GM12878 (cell line): ENCODE measurements around the gene SEPTIN10.

Experiments used
- CEBPZ ChIP-seq: fragments of 150-350 bp; IDR thresholded peaks from 2 replicates; pipeline ENCODE4 v1.6.1; 2016; ENCODE audit warnings: low read depth, low read length
- CTCF ChIP-seq, 3 experiments: IDR thresholded peaks in 2 of 3; conservative IDR thresholded peaks in 1 of 3; 2 replicates each; pipeline ENCODE4 v1.5.1; 2011; ENCODE audit warnings: low read depth in 3 of 3, low read length in 3 of 3, mild to moderate bottlenecking in 3 of 3, control low read depth in 2 of 3, moderate library complexity in 2 of 3, inconsistent platforms in 1 of 3, mixed read lengths in 1 of 3; ENCODE audit not compliant: control insufficient read depth in 2 of 3, insufficient read depth in 1 of 3; ENCODE audit errors: extremely low read depth in 1 of 3
- ESRRA ChIP-seq: IDR thresholded peaks from 2 replicates; pipeline ENCODE4 v1.6.1; 2012; ENCODE audit warnings: mild to moderate bottlenecking, low read length, improper control_type of control experiment
- GATAD2B ChIP-seq: fragments of 450-650 bp; conservative IDR thresholded peaks from 2 replicates; pipeline ENCODE4 v1.6.1; 2017; ENCODE audit warnings: low read depth, mild to moderate bottlenecking, moderate library complexity
- LARP7 ChIP-seq: fragments of 450-650 bp; IDR thresholded peaks from 2 replicates; pipeline ENCODE4 v1.6.1; 2017; ENCODE audit warnings: mild to moderate bottlenecking
- POLR2A ChIP-seq: IDR thresholded peaks from 2 replicates; pipeline ENCODE4 v1.6.1; 2011; ENCODE audit warnings: low read depth, mild to moderate bottlenecking, low read length
- POLR2AphosphoS5 ChIP-seq: IDR thresholded peaks from 2 replicates; pipeline ENCODE4 v1.6.1; 2011; ENCODE audit warnings: mild to moderate bottlenecking, low read length, inconsistent platforms
- TAF1 ChIP-seq: IDR thresholded peaks from 2 replicates; pipeline ENCODE4 v1.6.1; 2011; ENCODE audit warnings: mild to moderate bottlenecking, low read depth, low read length, borderline replicate concordance
- USF2 ChIP-seq: IDR thresholded peaks from 2 replicates; pipeline ENCODE4 v1.6.1; 2011; ENCODE audit warnings: low read depth, low read length, improper control_type of control experiment, borderline replicate concordance
- ZBTB11 ChIP-seq: fragments of 450-650 bp; formaldehyde crosslinking; IDR thresholded peaks from 2 replicates; pipeline ENCODE4 v1.5.0; 2022; ENCODE audit warnings: mild to moderate bottlenecking, missing genetic modification characterization

- TF ChIP-seq POLR2A: no peak
- no peak for TF ChIP-seq TAF1
- TF ChIP-seq ESRRA: no peak
- no peak for TF ChIP-seq POLR2AphosphoS5
- no peak for TF ChIP-seq GATAD2B
- TF ChIP-seq CTCF (IDR thresholded peaks at IDR 0.05 in 2 of 3, conservative IDR thresholded peaks at IDR 0.05 in 1 of 3; ENCODE audit: control insufficient read depth in 2 of 3, extremely low read depth in 1 of 3, insufficient read depth in 1 of 3, low read depth in 3 of 3, low read length in 3 of 3): no peak
- TF ChIP-seq CEBPZ: no peak
- TF ChIP-seq LARP7: no peak
- TF ChIP-seq USF2: no peak
- TF ChIP-seq ZBTB11 (CRISPR knock-in tag): no peak
Observed at GRCh38 chr2:109631741-109632140, 18.0 kb upstream of the SEPTIN10 start.
